GM12865 (cell line): ENCODE data around the gene ANKRD9.

Experiments used
- DNase-seq: peaks from one replicate; pipeline ENCODE4 v3.0.0; 2010; ENCODE audit warnings: low read depth
- H3K4me3 ChIP-seq: 2 replicates; pipeline ENCODE4 v1.5.1; 2011; ENCODE audit warnings: mild to moderate bottlenecking, low read depth, low read length, control low read depth
- TF ChIP-seq, protein P1 (sequence below): IDR thresholded peaks from 2 replicates; pipeline ENCODE4 v1.5.1; 2011; ENCODE audit warnings: low read length, control low read depth, low read depth, inconsistent platforms; ENCODE audit not compliant: insufficient read depth; ENCODE audit errors: missing control alignments

Gene ANKRD9

GRCh38 chr14:102500158-102500662 is 9.4 kb downstream of the ANKRD9 start:
- DNase-seq: no peak
- TF ChIP-seq, protein P1, sequence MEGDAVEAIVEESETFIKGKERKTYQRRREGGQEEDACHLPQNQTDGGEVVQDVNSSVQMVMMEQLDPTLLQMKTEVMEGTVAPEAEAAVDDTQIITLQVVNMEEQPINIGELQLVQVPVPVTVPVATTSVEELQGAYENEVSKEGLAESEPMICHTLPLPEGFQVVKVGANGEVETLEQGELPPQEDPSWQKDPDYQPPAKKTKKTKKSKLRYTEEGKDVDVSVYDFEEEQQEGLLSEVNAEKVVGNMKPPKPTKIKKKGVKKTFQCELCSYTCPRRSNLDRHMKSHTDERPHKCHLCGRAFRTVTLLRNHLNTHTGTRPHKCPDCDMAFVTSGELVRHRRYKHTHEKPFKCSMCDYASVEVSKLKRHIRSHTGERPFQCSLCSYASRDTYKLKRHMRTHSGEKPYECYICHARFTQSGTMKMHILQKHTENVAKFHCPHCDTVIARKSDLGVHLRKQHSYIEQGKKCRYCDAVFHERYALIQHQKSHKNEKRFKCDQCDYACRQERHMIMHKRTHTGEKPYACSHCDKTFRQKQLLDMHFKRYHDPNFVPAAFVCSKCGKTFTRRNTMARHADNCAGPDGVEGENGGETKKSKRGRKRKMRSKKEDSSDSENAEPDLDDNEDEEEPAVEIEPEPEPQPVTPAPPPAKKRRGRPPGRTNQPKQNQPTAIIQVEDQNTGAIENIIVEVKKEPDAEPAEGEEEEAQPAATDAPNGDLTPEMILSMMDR: no peak
- no peak overlapping the region for H3K4me3 ChIP-seq

DNA sequence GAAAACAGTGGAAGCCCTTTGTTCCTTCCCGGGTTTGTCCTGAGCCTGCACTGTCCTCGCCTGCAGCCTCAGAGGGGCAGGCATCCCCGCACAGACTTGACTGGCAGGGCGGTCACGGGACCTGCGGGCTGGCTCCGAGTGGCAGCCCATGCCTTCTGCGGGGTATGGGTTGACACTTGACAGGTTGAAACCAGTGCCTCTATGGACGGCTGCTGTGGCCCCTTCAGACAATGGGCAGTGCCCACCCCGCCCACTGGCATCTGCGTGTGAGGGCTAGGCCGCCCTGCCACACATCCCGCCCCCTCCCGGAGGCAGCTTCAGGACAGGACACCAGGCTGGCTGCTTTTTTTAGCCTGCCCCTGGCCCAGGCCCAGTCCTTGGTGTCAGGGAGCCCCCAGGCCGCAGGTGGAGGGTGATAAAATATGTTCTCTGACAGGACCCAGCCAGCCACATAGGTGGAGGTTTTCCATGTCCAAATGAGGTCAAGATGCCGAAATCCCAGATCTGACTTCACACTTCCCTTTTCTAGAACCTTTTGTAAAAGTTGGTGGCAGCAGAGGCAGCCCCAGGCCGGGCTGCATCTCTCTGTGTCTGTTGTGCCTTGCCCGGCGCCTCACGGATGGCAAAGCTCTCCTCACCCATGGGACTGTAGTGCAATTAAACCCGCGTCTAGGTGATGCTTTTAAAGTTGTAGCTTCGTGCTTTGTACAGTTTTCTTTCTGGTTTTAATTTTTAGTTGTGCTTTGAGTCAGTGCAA is 10.0 kb downstream of the ANKRD9 start:
- no peak overlapping the region for H3K4me3 ChIP-seq
- TF ChIP-seq, protein P1: no peak
- DNase-seq: no peak

GRCh38 chr14:102498678-102499265 is 10.8 kb downstream of the ANKRD9 start:
- TF ChIP-seq, protein P1: no peak
- no peak overlapping the region for H3K4me3 ChIP-seq
- DNase-seq: no peak

DNA sequence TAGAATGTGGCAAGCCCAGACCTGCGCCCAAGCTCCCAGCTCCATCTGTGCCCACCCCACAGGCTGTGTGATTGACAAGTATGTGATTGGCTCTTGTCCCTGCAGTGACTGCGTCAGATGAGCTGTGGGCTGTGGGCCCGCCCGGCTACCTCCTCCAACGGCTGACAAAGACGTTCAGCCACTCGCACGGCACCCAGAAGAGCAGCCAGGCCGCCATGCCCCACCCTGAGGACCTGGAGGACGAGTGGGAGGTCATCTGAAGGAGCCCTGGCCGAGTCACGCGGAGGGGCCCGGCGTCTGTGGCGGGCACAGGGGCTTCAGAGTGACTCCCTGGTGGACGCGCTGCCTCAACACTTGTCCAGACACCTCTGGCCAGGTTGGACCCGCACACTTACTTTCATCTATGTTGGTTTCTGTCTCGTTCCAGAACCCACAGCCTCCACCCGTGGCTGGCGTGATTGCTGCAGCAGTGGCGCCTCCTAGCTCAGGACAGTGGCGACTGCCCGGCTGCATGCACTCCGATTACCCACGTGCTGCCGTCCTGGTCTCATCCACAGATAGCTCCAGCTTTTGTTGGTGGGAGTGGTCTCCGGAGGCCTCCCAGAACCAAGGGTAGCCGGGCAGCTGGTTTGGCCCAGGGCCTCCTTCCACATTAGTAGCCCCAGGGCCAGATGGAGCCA is 11.4 kb downstream of the ANKRD9 start:
- TF ChIP-seq, protein P1: no peak
- H3K4me3 ChIP-seq: no peak overlapping the region
- DNase-seq: no peak

DNA sequence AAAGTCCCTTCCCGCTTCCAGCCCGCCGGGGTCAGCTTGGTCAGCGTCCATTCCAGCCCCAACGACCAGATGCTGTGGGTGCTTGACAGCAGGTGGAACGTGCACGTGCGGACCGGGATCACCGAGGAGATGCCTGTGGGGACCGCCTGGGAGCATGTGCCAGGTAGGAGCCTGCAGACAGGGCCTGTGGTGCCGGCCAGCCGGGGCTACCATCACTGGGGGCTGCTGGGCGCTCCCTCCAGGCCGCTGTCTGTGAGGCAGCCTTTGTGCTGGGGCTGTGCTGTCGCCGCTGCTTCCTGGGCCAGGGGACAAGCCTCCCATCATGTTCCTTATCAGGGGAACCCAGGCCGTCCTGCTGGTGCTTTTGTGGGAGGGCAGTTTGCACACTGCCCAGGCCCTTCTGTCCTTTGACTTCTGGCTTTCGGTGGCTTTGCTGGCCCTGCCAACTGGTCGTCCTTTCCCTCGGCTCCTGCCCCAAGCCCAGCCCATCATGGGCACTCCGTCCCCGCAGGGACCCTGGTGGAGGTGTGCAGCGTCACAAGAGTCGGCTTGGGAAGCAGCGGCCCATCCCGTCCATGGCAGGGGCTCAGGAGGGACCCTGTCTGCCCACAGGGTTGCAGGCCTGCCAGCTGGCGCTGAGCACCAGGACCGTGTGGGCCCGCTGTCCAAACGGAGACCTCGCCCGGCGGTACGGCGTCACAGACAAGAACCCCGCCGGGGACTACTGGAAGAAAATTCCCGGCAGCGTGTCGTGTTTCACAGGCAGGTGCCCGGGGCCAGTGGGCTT is 12.4 kb downstream of the ANKRD9 start:
- TF ChIP-seq, protein P1: no peak
- no peak for DNase-seq
- H3K4me3 ChIP-seq: no peak overlapping the region

DNA sequence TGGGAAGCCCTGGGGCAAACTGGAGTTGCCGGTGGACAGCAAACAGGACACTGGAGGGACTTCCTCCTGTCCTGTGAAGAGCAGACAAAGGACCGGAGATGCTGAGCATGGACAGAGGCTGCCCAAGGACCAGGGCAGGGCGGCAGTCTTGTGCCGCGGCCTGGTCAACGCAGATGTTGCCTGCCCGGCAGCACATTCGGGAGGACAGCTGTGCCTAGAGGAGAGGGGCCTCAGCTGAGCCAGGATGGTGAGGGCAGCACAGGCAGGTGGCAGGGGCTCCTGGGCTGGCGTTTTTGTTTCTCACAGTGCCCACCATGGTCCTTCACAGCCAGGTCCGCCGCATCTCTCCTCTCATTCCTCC is 13.3 kb downstream of the ANKRD9 start:
- TF ChIP-seq, protein P1: no peak

More for the DNA sequence above, 13.3 kb downstream of the ANKRD9 start:
- no peak for DNase-seq
- H3K4me3 ChIP-seq: no peak overlapping the region
